Esophagus muscularis mucosa (tissue), 4 donors: Measurements from ENCODE around the gene IFRD2. TPM values are rescaled to one million over a fixed set of nuclear protein-coding genes. Genes with fewer than 3 reads are reported as not detected.

Experiments used
- DNase-seq: peaks from one replicate; pipeline ENCODE4 v3.0.0-alpha.2; 2017; ENCODE audit errors: extremely low spot score
- H3K27ac ChIP-seq, 4 donors: fragments of 200-600 bp; sonication (generic); replicated peaks in 1 of 4; 1 replicate in 3 of 4; 2 replicates in 1 of 4; pipeline ENCODE4 v1.5.1; 2016 to 2019; ENCODE audit warnings: mild to moderate bottlenecking in 1 of 4
- H3K27me3 ChIP-seq, 4 donors: fragments of 200-600 bp; sonication (generic); one replicate each; pipeline versions ENCODE4 v1.5.1 to v1.6.0; 2016 to 2019
- H3K36me3 ChIP-seq, 4 donors: fragments of 200-600 bp; sonication (generic); one replicate each; pipeline ENCODE4 v1.5.1; 2016 to 2019
- H3K4me1 ChIP-seq, 4 donors: fragments of 200-600 bp; sonication (generic); one replicate each; pipeline ENCODE4 v1.5.1; 2016 to 2019
- H3K4me3 ChIP-seq, 4 donors: fragments of 200-600 bp; sonication (generic); 1 replicate in 2 of 4; 2 replicates in 2 of 4; pipeline ENCODE4 v1.5.1; 2016 to 2019; ENCODE audit warnings: mild to moderate bottlenecking in 4 of 4, moderate library complexity in 1 of 4
- H3K9me3 ChIP-seq, 4 donors: fragments of 200-600 bp; sonication (generic); 1 replicate in 3 of 4; 2 replicates in 1 of 4; pipeline ENCODE4 v1.5.1; 2016 to 2019
- CTCF ChIP-seq, 3 experiments: fragments of 200-600 bp in 2 of 3; fragments of 450-650 bp in 1 of 3; sonication (generic) in 2 of 3; IDR thresholded peaks; one replicate each; pipeline ENCODE4 v1.5.1; 2017 to 2019; ENCODE audit warnings: antibody characterized with exemption in 3 of 3, mild to moderate bottlenecking in 2 of 3, moderate library complexity in 1 of 3
- EP300 ChIP-seq: sonication (generic); formaldehyde crosslinking; IDR thresholded peaks from one replicate; pipeline ENCODE4 v1.6.1; 2017; ENCODE audit warnings: antibody characterized with exemption
- POLR2A ChIP-seq: fragments of 450-650 bp; IDR thresholded peaks from one replicate; pipeline ENCODE4 v1.6.1; 2017; ENCODE audit warnings: antibody characterized with exemption, moderate library complexity, mild to moderate bottlenecking, low read depth
- POLR2AphosphoS5 ChIP-seq, 2 donors: sonication (generic); formaldehyde crosslinking; IDR thresholded peaks; one replicate each; pipeline ENCODE4 v1.6.1; 2017; ENCODE audit warnings: antibody characterized with exemption in 2 of 2
- WGBS: methylation state at CpG from one replicate; pipeline ENCODE4 v1.1.5; 2018; 5-methylcytosine and 5-hydroxymethylcytosine counted together
- intact Hi-C: fragments of 100-400 bp; cut with DNase I; formaldehyde crosslinking; loops from one replicate; pipeline ENCODE4 v1.15.1; 2023
- total RNA-seq, 4 donors: library from RNA; depleted of rRNA; stranded (reverse); fragments of >200 nt; gene quantifications; one replicate each; pipeline versions ENCODE4 v1.1.0 to v1.2.1, GENCODE V29; 2016

The IFRD2 gene
- total RNA-seq, 4 donors from 2014 or later: 49.4 to 106 (median 85.8) TPM

DNA sequence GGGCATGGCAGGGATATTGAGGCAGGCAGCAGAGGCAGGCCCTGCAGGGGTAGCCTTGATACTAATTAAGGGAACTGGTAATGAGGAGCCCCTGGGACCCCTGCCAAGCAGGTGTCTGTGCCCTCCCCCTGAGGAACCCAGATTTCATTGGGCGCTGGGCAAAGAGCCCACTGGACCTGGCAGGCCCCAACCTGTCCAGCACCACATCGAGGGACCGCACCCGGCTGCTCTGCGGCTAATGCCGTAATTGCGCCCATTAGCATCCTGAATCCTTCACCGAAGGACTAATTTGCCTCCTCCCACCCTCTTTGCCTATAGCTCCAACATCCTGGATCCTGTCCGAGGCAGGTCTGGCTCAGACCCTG, 37.0 kb downstream of the IFRD2 start:
- Histone ChIP-seq H3K36me3 (peaks cover 43 to 87% (median 74%) of the 10 kb centered on the region in 4 donors), H3K9me3 (no peaks in the 10 kb centered on the region), H3K27ac (peak overlapping the region; percentile 75 to 79 (median 76)), H3K4me1 (peaks cover 74 to 93% (median 90%) of the 10 kb centered on the region in 4 donors), H3K4me3 (no peak overlapping the region), H3K27me3 (no peaks in the 10 kb centered on the region)
- 74% methylated on average over 9 of the region's 9 CpGs for WGBS
- TF ChIP-seq POLR2A: no peak
- DNase-seq: no peak
- intact Hi-C loops: no loop called here

DNA sequence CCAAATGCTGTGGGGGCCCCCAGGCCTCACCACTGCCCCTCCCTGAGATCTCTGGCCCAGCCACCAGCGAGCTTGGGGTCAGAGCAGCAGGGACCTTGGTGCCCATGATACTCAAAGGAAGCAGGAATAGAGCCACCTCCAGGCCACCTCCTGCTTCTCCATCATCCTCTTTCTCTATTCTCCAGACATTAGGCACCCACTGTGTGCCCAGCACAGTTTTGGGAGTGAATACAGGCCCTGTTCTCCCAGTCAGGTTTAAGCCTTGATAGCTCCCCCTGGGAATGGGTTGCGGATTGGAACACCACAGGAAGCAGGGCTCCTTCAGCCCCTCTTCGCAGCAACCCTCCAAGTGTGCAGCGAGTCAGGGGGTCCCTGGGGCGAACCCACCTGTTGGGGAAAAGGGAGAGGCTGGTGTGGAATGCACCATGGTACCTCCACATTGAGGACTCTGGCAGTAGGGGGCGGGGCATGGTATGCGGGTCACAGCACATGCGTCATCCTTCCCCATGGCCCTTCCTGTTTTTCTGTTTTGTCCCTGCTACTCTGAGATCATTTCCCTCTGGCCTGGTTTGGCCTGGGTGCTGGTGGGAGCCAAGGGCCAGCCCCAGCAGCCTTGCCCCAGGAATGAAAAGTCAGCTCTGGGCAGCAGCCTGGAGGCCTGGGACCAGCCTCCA, 37.5 kb downstream of the IFRD2 start:
- H3K27ac ChIP-seq: peak overlapping the region; percentile 75 to 79 (median 76)
- H3K36me3 ChIP-seq: peaks cover 43 to 91% (median 75%) of the 10 kb centered on the region in 4 donors
- no peaks in the 10 kb centered on the region for H3K9me3 ChIP-seq
- H3K27me3 ChIP-seq: no peaks in the 10 kb centered on the region
- H3K4me3 ChIP-seq: no peak overlapping the region
- no peak for DNase-seq
- 54% methylated on average over 7 of the region's 8 CpGs for WGBS
- TF ChIP-seq POLR2AphosphoS5 (IDR thresholded peaks at IDR 0.05) (peak; percentile 66 to 73), POLR2A (no peak)
- H3K4me1 ChIP-seq: peaks cover 77 to 93% (median 90%) of the 10 kb centered on the region in 4 donors
- intact Hi-C loops: no loop called here

DNA sequence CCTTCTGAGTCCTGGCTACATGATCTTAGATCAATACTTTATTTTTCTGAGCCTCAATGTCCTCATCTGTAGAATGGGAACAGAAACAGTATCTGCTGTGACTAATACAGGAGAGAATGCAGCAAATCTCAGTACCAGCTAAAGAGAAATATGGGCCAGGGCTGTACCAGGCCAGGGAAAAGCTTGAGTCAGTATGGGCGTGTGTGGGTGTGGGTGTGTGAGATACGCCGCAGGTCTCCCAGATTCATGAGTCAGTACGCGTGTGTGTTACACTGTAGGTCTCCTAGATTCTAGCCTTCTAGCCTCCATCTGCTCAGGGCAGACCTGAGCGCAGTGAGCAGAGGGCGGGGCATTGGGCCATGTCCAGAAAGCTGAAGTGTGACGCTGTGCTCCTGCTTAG, 41.0 kb downstream of the IFRD2 start:
- peaks cover 26 to 66% (median 46%) of the 10 kb centered on the region in 4 donors for H3K36me3 ChIP-seq
- no peaks in the 10 kb centered on the region for H3K9me3 ChIP-seq
- H3K27me3 ChIP-seq: no peaks in the 10 kb centered on the region
- TF ChIP-seq CTCF (IDR thresholded peaks at IDR 0.05) (no peak), POLR2A (no peak), POLR2AphosphoS5 (IDR thresholded peaks at IDR 0.05) (no peak), EP300 (no peak)
- peaks cover 88 to 97% (median 95%) of the 10 kb centered on the region in 4 donors for H3K4me1 ChIP-seq
- H3K27ac ChIP-seq: peak overlapping the region; percentile 38 to 92 (median 82)
- 79% methylated on average over 8 of the region's 8 CpGs for WGBS
- no peak for DNase-seq
- intact Hi-C loops: no loop called here
- no peak overlapping the region for H3K4me3 ChIP-seq

DNA sequence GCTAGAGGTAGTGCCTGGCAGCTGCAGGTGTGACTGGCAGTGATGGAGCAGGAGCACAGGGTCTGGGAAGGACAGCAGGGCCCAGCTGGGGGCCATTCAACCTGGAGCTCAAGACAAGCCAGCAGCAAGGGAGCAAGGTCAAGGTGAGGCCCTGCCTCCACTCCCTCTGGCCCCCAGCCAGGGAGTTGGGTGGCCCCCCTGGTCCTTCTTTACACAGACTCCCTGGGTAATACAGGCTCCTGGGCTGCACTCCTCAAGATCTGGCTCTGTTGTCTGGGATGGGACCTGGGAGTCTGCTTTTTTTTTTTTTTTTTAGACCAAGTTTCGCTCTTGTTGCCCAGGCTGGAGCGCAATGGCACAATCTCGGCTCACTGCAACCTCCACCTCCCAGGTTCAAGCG, 41.7 kb downstream of the IFRD2 start:
- H3K4me1 ChIP-seq: peaks cover 90 to 100% (median 95%) of the 10 kb centered on the region in 4 donors
- WGBS: 90% methylated on average over 4 of the region's 4 CpGs
- H3K36me3 ChIP-seq: peaks cover 22 to 59% (median 40%) of the 10 kb centered on the region in 4 donors
- H3K4me3 ChIP-seq: no peak overlapping the region
- peak overlapping the region; percentile 38 to 92 (median 82) for H3K27ac ChIP-seq
- DNase-seq: no peak
- H3K27me3 ChIP-seq: no peaks in the 10 kb centered on the region
- intact Hi-C loops: no loop called here
- H3K9me3 ChIP-seq: no peaks in the 10 kb centered on the region
- no peak for TF ChIP-seq CTCF (IDR thresholded peaks at IDR 0.05)
- TF ChIP-seq POLR2A: no peak
- no peak for TF ChIP-seq EP300
- TF ChIP-seq POLR2AphosphoS5 (IDR thresholded peaks at IDR 0.05): no peak

DNA sequence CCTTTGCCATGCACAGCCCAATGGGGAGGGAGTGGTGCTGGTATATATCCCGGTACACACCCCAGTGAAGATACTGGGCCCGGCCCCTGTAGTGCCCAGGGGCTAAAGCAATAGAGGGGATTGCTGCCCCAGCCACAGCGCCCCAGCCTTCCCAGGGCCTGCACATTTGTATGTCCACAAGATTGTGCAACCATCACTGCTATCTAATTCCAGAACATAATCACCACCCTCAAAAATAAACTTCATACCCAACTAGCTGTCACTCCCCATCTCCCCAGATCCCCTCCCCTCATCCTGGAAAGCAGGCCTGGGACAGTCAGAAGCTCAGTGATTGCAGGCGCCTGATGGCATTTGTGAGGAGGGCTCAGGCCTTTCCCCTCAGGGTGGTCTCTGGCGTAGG, 42.8 kb downstream of the IFRD2 start:
- no peaks in the 10 kb centered on the region for H3K27me3 ChIP-seq
- peak overlapping the region; percentile 86 to 92 (median 90) for H3K27ac ChIP-seq
- H3K4me3 ChIP-seq: no peak overlapping the region
- peaks cover 19 to 50% (median 34%) of the 10 kb centered on the region in 4 donors for H3K36me3 ChIP-seq
- no peak for TF ChIP-seq CTCF (IDR thresholded peaks at IDR 0.05)
- TF ChIP-seq EP300: no peak
- TF ChIP-seq POLR2A: no peak
- no peak for TF ChIP-seq POLR2AphosphoS5 (IDR thresholded peaks at IDR 0.05)
- peaks cover 90 to 100% (median 95%) of the 10 kb centered on the region in 4 donors for H3K4me1 ChIP-seq
- intact Hi-C loops: no loop called here
- no peak for DNase-seq
- 93% methylated on average over 4 of the region's 5 CpGs for WGBS
- H3K9me3 ChIP-seq: no peaks in the 10 kb centered on the region
